CD14-positive monocyte (primary cell): ENCODE data around the gene CYP4F12. TPM values are rescaled to one million over a fixed set of nuclear protein-coding genes. Genes with fewer than 3 reads are reported as not detected.
A peak's percentile ranks its signal among the peaks of the same experiment; 100 is the strongest.

Experiments used
- DNase-seq, 3 donors: peaks; one replicate each; pipeline ENCODE4 v3.0.0-alpha.2; 2011 to 2022
- H2AFZ ChIP-seq: 2 replicates; pipeline ENCODE4 v1.6.0; 2012; ENCODE audit warnings: mild to moderate bottlenecking, low read depth, low read length, inconsistent platforms; ENCODE audit not compliant: insufficient read depth, poor library complexity, severe bottlenecking
- H3K27ac ChIP-seq, 2 donors: 1 replicate in 1 of 2; 2 replicates in 1 of 2; pipeline ENCODE4 v1.5.1; 2012 to 2013; ENCODE audit warnings: low read length in 2 of 2, control low read depth in 1 of 2, inconsistent platforms in 1 of 2, low read depth in 1 of 2, mild to moderate bottlenecking in 1 of 2
- H3K27me3 ChIP-seq, 2 donors: one replicate each; pipeline versions ENCODE4 v1.6.0 to v1.6.1; 2011 to 2013; ENCODE audit warnings: low read length in 2 of 2; ENCODE audit not compliant: control insufficient read depth in 2 of 2, insufficient read depth in 2 of 2
- H3K36me3 ChIP-seq, 2 donors: replicated peaks in 1 of 2; 1 replicate in 1 of 2; 2 replicates in 1 of 2; pipeline versions ENCODE4 v1.5.1 to v1.6.1; 2012 to 2013; ENCODE audit warnings: low read length in 2 of 2, control low read depth in 1 of 2, inconsistent platforms in 1 of 2, mild to moderate bottlenecking in 1 of 2; ENCODE audit not compliant: insufficient read depth in 2 of 2, control insufficient read depth in 1 of 2
- H3K4me1 ChIP-seq, 2 donors: 1 replicate in 1 of 2; 2 replicates in 1 of 2; pipeline versions ENCODE4 v1.5.1 to v1.6.1; 2012 to 2013; ENCODE audit warnings: low read length in 2 of 2, control low read depth in 1 of 2, inconsistent platforms in 1 of 2, mild to moderate bottlenecking in 1 of 2, moderate library complexity in 1 of 2; ENCODE audit not compliant: insufficient read depth in 2 of 2, control insufficient read depth in 1 of 2
- H3K4me2 ChIP-seq: replicated peaks from 2 replicates; pipeline ENCODE3; 2012; ENCODE audit warnings: low read length, moderate library complexity, mild to moderate bottlenecking; ENCODE audit not compliant: poor library complexity, severe bottlenecking; ENCODE audit errors: extremely low read depth
- H3K4me3 ChIP-seq, 3 experiments: fragments of 200-600 bp in 1 of 3; sonication (generic) in 1 of 3; replicated peaks in 1 of 3; 1 replicate in 2 of 3; 2 replicates in 1 of 3; pipeline ENCODE4 v1.5.1; 2011 to 2013; ENCODE audit warnings: low read length in 3 of 3, mild to moderate bottlenecking in 3 of 3, control low read depth in 2 of 3, low read depth in 2 of 3, inconsistent platforms in 1 of 3, moderate library complexity in 1 of 3
- H3K79me2 ChIP-seq: 2 replicates; pipeline ENCODE4 v1.6.0; 2012; ENCODE audit warnings: mild to moderate bottlenecking, control low read depth, inconsistent platforms, low read length, moderate library complexity; ENCODE audit not compliant: insufficient read depth
- H3K9ac ChIP-seq: 2 replicates; pipeline ENCODE4 v1.6.0; 2017; ENCODE audit warnings: low read length, mild to moderate bottlenecking; ENCODE audit not compliant: insufficient read depth, poor library complexity, severe bottlenecking
- H3K9me3 ChIP-seq, 2 donors: replicated peaks in 1 of 2; 1 replicate in 1 of 2; 2 replicates in 1 of 2; pipeline versions ENCODE4 v1.5.1 to v1.6.1; 2012 to 2013; ENCODE audit warnings: low read length in 2 of 2, control low read depth in 1 of 2; ENCODE audit not compliant: control insufficient read depth in 1 of 2, insufficient read depth in 1 of 2
- H4K20me1 ChIP-seq: 2 replicates; pipeline ENCODE4 v1.6.0; 2012; ENCODE audit warnings: mild to moderate bottlenecking, low read length, control low read depth, moderate library complexity; ENCODE audit not compliant: insufficient read depth
- H3K27ac Mint-ChIP-seq, 7 donors: one replicate each; pipeline ENCODE4 v1.8.0; 2020; ENCODE audit warnings: mild to moderate bottlenecking in 7 of 7, mixed read lengths in 7 of 7, moderate library complexity in 6 of 7, inconsistent platforms in 2 of 7
- H3K27me3 Mint-ChIP-seq, 3 donors: one replicate each; pipeline ENCODE4 v1.8.0; 2021 to 2022; ENCODE audit warnings: low read depth in 3 of 3, mild to moderate bottlenecking in 3 of 3, mixed read lengths in 3 of 3, moderate library complexity in 3 of 3, inconsistent platforms in 1 of 3
- H3K36me3 Mint-ChIP-seq, 2 donors: one replicate each; pipeline ENCODE4 v1.8.0; 2020; ENCODE audit warnings: mixed read lengths in 2 of 2, inconsistent platforms in 1 of 2, mild to moderate bottlenecking in 1 of 2
- H3K4me1 Mint-ChIP-seq: one replicate; pipeline ENCODE4 v1.8.0; 2020; ENCODE audit warnings: mild to moderate bottlenecking, mixed read lengths
- H3K4me3 Mint-ChIP-seq, 2 donors: one replicate each; pipeline ENCODE4 v1.8.0; 2020; ENCODE audit warnings: mild to moderate bottlenecking in 2 of 2, mixed read lengths in 2 of 2, moderate library complexity in 1 of 2
- H3K9me3 Mint-ChIP-seq, 7 donors: one replicate each; pipeline ENCODE4 v1.8.0; 2020 to 2022; ENCODE audit warnings: mixed read lengths in 7 of 7, mild to moderate bottlenecking in 6 of 7, moderate library complexity in 6 of 7, inconsistent platforms in 2 of 7
- CTCF ChIP-seq: fragments of 200-600 bp; IDR thresholded peaks from one replicate; pipeline ENCODE4 v1.8.0; 2022; ENCODE audit warnings: antibody characterized with exemption, mild to moderate bottlenecking
- WGBS: methylation state at CpG from one replicate; pipeline ENCODE4 v1.1.5; 2013; ENCODE audit warnings: missing lambda C conversion rate; ENCODE audit not compliant: insufficient coverage; 5-methylcytosine and 5-hydroxymethylcytosine counted together
- intact Hi-C, 2 donors: fragments of 100-400 bp; cut with micrococcal nuclease; formaldehyde crosslinking; loops; one replicate each; pipeline versions ENCODE4 v1.15.0 to v1.15.1; 2023
- polyA plus RNA-seq, 3 donors: library from polyadenylated mRNA; depleted of rRNA in 1 of 3; unstranded in 2 of 3; stranded (reverse) in 1 of 3; fragments of 300-500 nt in 2 of 3; fragments of >200 nt in 1 of 3; fragmentation: Illumina TruSeq in 2 of 3; gene quantifications; 1 replicate in 2 of 3; 2 replicates in 1 of 3; pipeline ENCODE4 v1.2.3, GENCODE V29; 2012 to 2021

Gene CYP4F12
- polyA plus RNA-seq, 3 donors = 0.09 TPM; not detected in 2

- Histone ChIP-seq H4K20me1 (no peaks in the 10 kb centered on the region), H3K4me3 (no peak overlapping the region), H3K79me2 (no peaks in the 10 kb centered on the region), H3K4me1 (no peaks in the 10 kb centered on the region), H3K9ac (no peak overlapping the region), H3K27me3 (peaks cover 0 to 20% of the 10 kb centered on the region in 2 donors), H3K36me3 (no peaks in the 10 kb centered on the region), H2AFZ (no peak overlapping the region), H3K4me2 (no peak overlapping the region), H3K9me3 (no peaks in the 10 kb centered on the region), H3K27ac (no peak overlapping the region)
- no peak for DNase-seq
- peaks cover 0 to 3% (median 2%) of the 10 kb centered on the region in 7 donors for H3K9me3 Mint-ChIP-seq
- intact Hi-C loops = no loop called here
- H3K4me3 Mint-ChIP-seq = no peak overlapping the region
- H3K27ac Mint-ChIP-seq = no peak overlapping the region
- H3K36me3 Mint-ChIP-seq = no peaks in the 10 kb centered on the region
- no peaks in the 10 kb centered on the region for H3K4me1 Mint-ChIP-seq
- WGBS = 11% methylated on average over 5 of the region's 6 CpGs
- TF ChIP-seq CTCF = no peak
- peaks cover 13 to 36% (median 18%) of the 10 kb centered on the region in 3 donors for H3K27me3 Mint-ChIP-seq
Measured at GRCh38 chr19:15717809-15718208, 44.9 kb downstream of the CYP4F12 start.

DNA sequence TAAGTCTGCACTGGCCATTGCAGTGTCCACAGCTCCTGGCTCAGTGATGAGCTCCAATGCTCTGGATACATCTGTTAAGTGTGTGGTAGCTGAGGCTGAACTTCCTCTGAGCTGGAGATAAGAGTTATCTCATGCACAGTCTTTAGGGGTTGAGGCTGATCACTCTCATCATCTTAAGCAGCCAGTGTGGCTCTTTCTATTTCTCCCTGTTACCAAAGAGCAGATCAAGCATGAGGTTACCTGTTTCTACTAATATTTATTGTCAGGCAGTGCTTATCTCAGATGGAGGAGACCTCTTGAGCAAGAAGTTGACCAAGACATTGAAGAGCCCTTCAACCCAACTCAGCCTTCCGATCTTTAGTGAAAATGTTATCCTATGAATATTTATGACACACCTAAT is 48.4 kb downstream of the CYP4F12 start:
- no peaks in the 10 kb centered on the region for H4K20me1 ChIP-seq
- no peak overlapping the region for H2AFZ ChIP-seq
- Mint-ChIP-seq H3K27ac (no peak overlapping the region), H3K36me3 (no peaks in the 10 kb centered on the region), H3K4me1 (no peaks in the 10 kb centered on the region), H3K27me3 (peaks cover 21 to 53% (median 38%) of the 10 kb centered on the region in 3 donors), H3K4me3 (peak overlapping the region in 1 of 2 donors; percentile 49), H3K9me3 (peaks cover 0 to 5% (median 2%) of the 10 kb centered on the region in 7 donors)
- peaks cover 9 to 36% of the 10 kb centered on the region in 2 donors for H3K27me3 ChIP-seq
- TF ChIP-seq CTCF = no peak
- H3K9ac ChIP-seq = no peak overlapping the region
- H3K9me3 ChIP-seq = no peaks in the 10 kb centered on the region
- DNase-seq = no peak
- no peaks in the 10 kb centered on the region for H3K36me3 ChIP-seq
- no peaks in the 10 kb centered on the region for H3K4me1 ChIP-seq
- no peak overlapping the region for H3K4me2 ChIP-seq
- H3K27ac ChIP-seq = no peak overlapping the region
- no CpG with 5 or more reads among the region's 1 CpG for WGBS
- no peak overlapping the region for H3K4me3 ChIP-seq
- H3K79me2 ChIP-seq = no peaks in the 10 kb centered on the region
- intact Hi-C loops = no loop called here
